Spinal cord (tissue), 10 donors: ENCODE measurements around the gene HTR6. TPM values are rescaled to one million over a fixed set of nuclear protein-coding genes. Genes with fewer than 3 reads are reported as not detected.

Experiments
- DNase-seq, 6 donors: peaks; one replicate each; pipeline versions ENCODE4 v3.0.0 to v3.0.0-alpha.2; 2013 to 2015; ENCODE audit warnings: low spot score in 6 of 6, low read depth in 4 of 6
- H3K27ac ChIP-seq: one replicate; pipeline ENCODE4 v1.5.1; 2013; ENCODE audit warnings: low read depth, low read length, control low read depth
- H3K27me3 ChIP-seq: one replicate; pipeline ENCODE4 v1.6.1; 2013; ENCODE audit warnings: low read length; ENCODE audit not compliant: control insufficient read depth, insufficient read depth
- H3K36me3 ChIP-seq: one replicate; pipeline ENCODE4 v1.6.1; 2013; ENCODE audit warnings: low read length; ENCODE audit not compliant: control insufficient read depth, insufficient read depth
- H3K4me1 ChIP-seq: one replicate; pipeline ENCODE4 v1.6.1; 2013; ENCODE audit warnings: low read length; ENCODE audit not compliant: control insufficient read depth, insufficient read depth
- H3K4me3 ChIP-seq: one replicate; pipeline ENCODE4 v1.5.1; 2013; ENCODE audit warnings: low read depth, low read length, control low read depth
- H3K9me3 ChIP-seq: one replicate; pipeline ENCODE4 v1.6.1; 2013; ENCODE audit warnings: low read length; ENCODE audit not compliant: control insufficient read depth, insufficient read depth
- WGBS: methylation state at CpG from one replicate; pipeline ENCODE4 v1.1.5; 2013; ENCODE audit warnings: missing lambda C conversion rate; ENCODE audit not compliant: insufficient coverage; 5-methylcytosine and 5-hydroxymethylcytosine counted together
- polyA plus RNA-seq, 2 donors: library from polyadenylated mRNA; unstranded; fragments of 120-200 nt; gene quantifications; one replicate each; pipeline ENCODE4 v1.2.1, GENCODE V29; 2013; ENCODE audit not compliant: insufficient read length in 2 of 2
- total RNA-seq, 2 donors: library from RNA; depleted of rRNA in 1 of 2; stranded (reverse); fragments of 120-200 nt in 1 of 2; fragments of >200 nt in 1 of 2; gene quantifications; one replicate each; pipeline versions ENCODE4 v1.2.3 to v1.2.4, GENCODE V29; 2013 to 2014
- donor health status: healthy.

Gene HTR6
- total and polyA plus RNA-seq, 4 donors, result 0.22 to 2.5 (median 1.3) TPM

GRCh38 chr1:19690342-19690741, 25.7 kb downstream of the HTR6 start:
- 90% methylated on average over 5 of the region's 7 CpGs for WGBS
- Histone ChIP-seq H3K27me3 (no peaks in the 10 kb centered on the region), H3K4me3 (no peak overlapping the region), H3K27ac (no peak overlapping the region), H3K9me3 (peaks cover 3% of the 10 kb centered on the region), H3K4me1 (peaks cover 13% of the 10 kb centered on the region), H3K36me3 (peaks cover 3% of the 10 kb centered on the region)
- DNase-seq, result no peak

DNA sequence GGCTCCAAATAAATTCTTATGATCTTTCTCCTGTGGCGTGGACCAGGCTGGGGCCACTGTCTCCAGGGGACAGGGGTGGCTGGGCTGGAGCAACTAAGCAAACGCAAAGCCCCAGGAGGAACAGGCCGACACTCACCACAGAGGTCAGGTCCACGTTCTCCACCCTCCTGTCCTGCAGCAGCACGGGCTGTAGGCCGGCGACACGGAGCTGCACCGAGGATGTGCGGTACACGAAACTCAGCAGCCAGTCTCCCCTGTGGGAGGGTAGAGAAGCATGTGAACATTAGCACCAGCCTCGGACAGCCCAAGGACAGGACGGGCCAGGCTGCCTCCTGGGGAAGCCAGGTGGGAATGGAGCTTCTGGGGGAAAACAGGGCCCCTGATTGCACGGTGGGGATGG, 29.6 kb downstream of the HTR6 start:
- Histone ChIP-seq H3K27ac (no peak overlapping the region), H3K4me3 (no peak overlapping the region), H3K4me1 (peaks cover 7% of the 10 kb centered on the region), H3K27me3 (no peaks in the 10 kb centered on the region), H3K36me3 (peaks cover 3% of the 10 kb centered on the region), H3K9me3 (no peaks in the 10 kb centered on the region)
- 85% methylated on average over 14 of the region's 14 CpGs for WGBS
- DNase-seq, result no peak

- Histone ChIP-seq H3K4me1 (peaks cover 8% of the 10 kb centered on the region), H3K36me3 (peaks cover 3% of the 10 kb centered on the region), H3K27me3 (no peaks in the 10 kb centered on the region), H3K4me3 (no peak overlapping the region), H3K9me3 (no peaks in the 10 kb centered on the region), H3K27ac (no peak overlapping the region)
- DNase-seq, result no peak
- 85% methylated on average over 7 of the region's 7 CpGs for WGBS
Measured at GRCh38 chr1:19695772-19696171, 31.1 kb downstream of the HTR6 start.

GRCh38 chr1:19696820-19697219, 32.1 kb downstream of the HTR6 start:
- Histone ChIP-seq H3K4me1 (peaks cover 8% of the 10 kb centered on the region), H3K27me3 (no peaks in the 10 kb centered on the region), H3K36me3 (peaks cover 3% of the 10 kb centered on the region), H3K4me3 (no peak overlapping the region), H3K9me3 (no peaks in the 10 kb centered on the region), H3K27ac (no peak overlapping the region)
- no peak for DNase-seq
- 100% methylated on average over 8 of the region's 8 CpGs for WGBS

- Histone ChIP-seq H3K27me3 (no peaks in the 10 kb centered on the region), H3K4me1 (peaks cover 8% of the 10 kb centered on the region), H3K36me3 (peaks cover 3% of the 10 kb centered on the region), H3K27ac (no peak overlapping the region), H3K4me3 (no peak overlapping the region), H3K9me3 (no peaks in the 10 kb centered on the region)
- WGBS, result 94% methylated on average over 3 of the region's 4 CpGs
- no peak for DNase-seq
Measured at GRCh38 chr1:19698181-19698580, 33.5 kb downstream of the HTR6 start.

DNA sequence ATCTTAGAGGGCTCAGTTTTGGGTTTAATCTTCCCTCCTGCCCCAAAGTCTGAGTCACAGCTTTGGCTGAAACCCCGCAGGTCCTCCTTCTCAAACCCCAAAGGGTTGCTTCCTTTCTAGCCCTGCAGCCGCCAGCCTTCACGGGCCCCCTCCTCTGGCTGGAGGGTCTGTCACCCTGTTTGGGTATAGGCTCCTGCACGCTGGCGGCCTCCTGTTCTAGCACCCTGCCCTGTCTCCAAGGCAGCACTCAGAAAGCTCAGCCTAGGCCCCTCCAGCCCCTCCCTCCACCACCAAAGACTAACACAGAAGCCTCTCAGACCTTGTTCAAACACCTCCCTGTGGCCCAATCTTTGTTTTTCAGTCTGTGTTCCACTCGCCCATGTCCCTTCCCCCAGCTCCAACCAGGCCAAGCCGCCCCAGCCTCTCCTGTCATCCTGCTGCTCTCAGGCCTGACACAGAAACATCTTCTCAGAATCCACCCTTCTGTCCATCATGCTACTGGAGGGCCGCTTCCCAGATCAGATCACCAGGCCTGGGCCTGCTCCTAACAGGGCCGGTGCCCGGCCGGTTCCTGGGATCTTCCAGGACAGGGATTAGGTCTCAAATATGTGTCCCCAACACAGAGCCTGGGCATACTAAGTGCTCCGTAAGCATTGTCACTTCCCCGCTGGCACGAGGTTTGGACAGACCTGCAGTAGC, 35.6 kb downstream of the HTR6 start:
- 75% methylated on average over 14 of the region's 14 CpGs for WGBS
- no peak for DNase-seq
- Histone ChIP-seq H3K36me3 (no peaks in the 10 kb centered on the region), H3K9me3 (no peaks in the 10 kb centered on the region), H3K4me1 (peaks cover 14% of the 10 kb centered on the region), H3K27ac (no peak overlapping the region), H3K27me3 (no peaks in the 10 kb centered on the region), H3K4me3 (no peak overlapping the region)

GRCh38 chr1:19703280-19703679, 38.6 kb downstream of the HTR6 start:
- DNase-seq, result no peak
- Histone ChIP-seq H3K4me3 (no peak overlapping the region), H3K27ac (no peak overlapping the region), H3K27me3 (no peaks in the 10 kb centered on the region), H3K4me1 (peaks cover 13% of the 10 kb centered on the region), H3K36me3 (no peaks in the 10 kb centered on the region), H3K9me3 (no peaks in the 10 kb centered on the region)
- WGBS, result 76% methylated on average over 2 of the region's 3 CpGs

DNA sequence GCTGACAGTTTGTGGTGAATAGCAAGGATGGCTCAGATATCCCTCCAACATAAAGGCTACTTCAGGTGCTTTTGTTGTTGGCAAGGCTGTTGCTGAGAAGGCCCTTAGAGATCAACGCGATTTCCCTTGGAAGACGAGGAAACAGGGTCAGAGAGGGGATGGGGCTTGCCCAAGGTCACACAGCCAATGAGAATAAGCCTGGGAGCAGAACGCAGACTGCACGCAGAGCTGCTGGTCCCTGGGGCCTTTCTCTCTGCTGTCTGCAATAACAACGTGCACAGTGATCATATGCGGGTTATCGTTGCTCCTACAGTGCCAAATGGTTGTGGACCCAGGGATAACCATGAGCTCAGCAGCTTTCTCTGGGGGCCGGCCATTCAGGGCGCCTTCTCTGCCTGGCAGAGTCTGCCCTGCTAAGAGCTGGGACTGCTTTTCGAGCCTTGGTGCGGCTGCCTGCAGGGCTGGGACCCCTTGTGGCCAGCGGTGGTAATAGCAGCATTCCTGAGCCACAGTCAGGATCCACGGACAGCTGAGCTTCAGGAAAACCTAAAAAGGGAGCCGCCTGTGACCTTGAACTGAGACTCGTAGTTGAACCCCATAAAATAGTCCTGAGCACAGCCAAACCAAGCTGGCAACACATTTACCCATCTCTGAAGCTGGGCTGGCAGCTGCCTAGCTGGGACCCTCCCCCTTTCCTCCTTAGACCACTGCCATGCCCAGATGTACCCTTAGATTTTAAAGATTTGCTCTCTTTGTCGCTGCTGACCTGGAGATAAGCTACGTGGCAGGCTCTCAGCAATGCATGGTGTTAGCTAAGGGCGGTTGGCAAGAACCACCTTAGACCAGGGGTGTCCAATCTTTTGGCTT, 39.8 kb downstream of the HTR6 start:
- Histone ChIP-seq H3K9me3 (no peaks in the 10 kb centered on the region), H3K36me3 (no peaks in the 10 kb centered on the region), H3K27ac (no peak overlapping the region), H3K4me3 (no peak overlapping the region), H3K4me1 (peaks cover 13% of the 10 kb centered on the region), H3K27me3 (no peaks in the 10 kb centered on the region)
- WGBS, result 18% methylated on average over 19 of the region's 19 CpGs
- peak; percentile 37 to 92 (median 50) for DNase-seq

DNA sequence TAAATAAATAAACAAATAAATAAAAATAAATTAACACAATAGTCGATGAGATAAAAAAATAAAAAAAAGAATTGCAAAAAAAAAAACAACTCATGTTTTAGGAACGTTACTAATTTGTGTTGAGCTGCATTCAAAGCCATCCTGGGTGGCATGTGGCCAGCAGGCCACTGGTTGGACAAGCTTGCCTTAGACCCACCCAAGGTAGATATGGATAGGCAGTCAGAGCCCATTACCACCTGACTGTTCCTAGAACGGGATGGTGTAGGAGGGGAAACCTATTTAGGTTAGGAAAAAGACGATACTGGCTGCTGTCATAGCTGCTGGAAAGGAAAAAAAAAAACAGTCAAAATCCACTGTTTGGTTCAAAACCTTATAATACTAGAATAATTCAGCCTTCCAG, 40.8 kb downstream of the HTR6 start:
- Histone ChIP-seq H3K4me3 (no peak overlapping the region), H3K36me3 (no peaks in the 10 kb centered on the region), H3K4me1 (peaks cover 10% of the 10 kb centered on the region), H3K9me3 (no peaks in the 10 kb centered on the region), H3K27ac (no peak overlapping the region), H3K27me3 (no peaks in the 10 kb centered on the region)
- WGBS, result 75% methylated on average over 1 of the region's 4 CpGs
- DNase-seq, result no peak

GRCh38 chr1:19706136-19706535, 41.5 kb downstream of the HTR6 start:
- H3K4me1 ChIP-seq, result peaks cover 9% of the 10 kb centered on the region
- DNase-seq, result no peak
- no peaks in the 10 kb centered on the region for H3K9me3 ChIP-seq
- WGBS, result 100% methylated on average over 1 of the region's 4 CpGs
- H3K27me3 ChIP-seq, result no peaks in the 10 kb centered on the region
- H3K36me3 ChIP-seq, result no peaks in the 10 kb centered on the region
- H3K4me3 ChIP-seq, result no peak overlapping the region
- no peak overlapping the region for H3K27ac ChIP-seq
